HEK293 (cell line): ENCODE results near the gene UTS2.

ENCODE experiments used
- CTCF ChIA-PET: fragments of 350-600 bp; formaldehyde crosslinking; extraction: SDS; loops from one replicate; lab custom pipeline; 2021; ENCODE audit warnings: antibody characterized with exemption; lab: Yijun Ruan, JAX
- POLR2A ChIA-PET: fragments of 300-600 bp; formaldehyde crosslinking; extraction: SDS; loops from one replicate; lab custom pipeline; 2020; ENCODE audit warnings: antibody characterized with exemption, inconsistent platforms; lab: Yijun Ruan, JAX
- H3K27ac ChIP-seq: fragments of 200-500 bp; sonication (Bioruptor generic); 2 replicates; pipeline ENCODE4 v1.5.1; 2014; ENCODE audit warnings: low read depth, low read length, control low read depth, inconsistent platforms; ENCODE audit errors: extremely low read depth
- H3K36me3 ChIP-seq, 2 experiments: fragments of 200-500 bp in 1 of 2; sonication (Bioruptor generic) in 1 of 2; 1 replicate in 1 of 2; 2 replicates in 1 of 2; pipeline ENCODE4 v1.5.1; 2014 to 2017; ENCODE audit warnings: inconsistent platforms in 2 of 2, low read length in 2 of 2; ENCODE audit not compliant: control insufficient read depth in 2 of 2, insufficient read depth in 1 of 2
- H3K4me1 ChIP-seq: fragments of 200-500 bp; sonication (Bioruptor generic); 2 replicates; pipeline ENCODE4 v1.5.1; 2014; ENCODE audit warnings: mild to moderate bottlenecking, low read length, inconsistent platforms; ENCODE audit not compliant: control insufficient read depth, insufficient read depth
- H3K4me3 ChIP-seq: 2 replicates; pipeline ENCODE4 v1.5.1; 2011; ENCODE audit warnings: low read depth, mild to moderate bottlenecking, control low read depth, low read length, moderate library complexity
- H3K9me3 ChIP-seq: fragments of 200-500 bp; sonication (Bioruptor generic); 2 replicates; pipeline ENCODE4 v1.5.1; 2014; ENCODE audit warnings: low read depth, low read length, inconsistent platforms; ENCODE audit not compliant: control insufficient read depth, insufficient read depth
- HOXC10 ChIP-seq: sonication (generic); formaldehyde crosslinking; IDR thresholded peaks from 2 replicates; pipeline ENCODE4 v1.8.1; 2023; ENCODE audit warnings: mild to moderate bottlenecking, missing genetic modification reagents
- HOXD13 ChIP-seq: sonication (generic); formaldehyde crosslinking; IDR thresholded peaks from 2 replicates; pipeline ENCODE4 v1.8.0; 2022; ENCODE audit warnings: missing genetic modification reagents, borderline replicate concordance
- KLF17 ChIP-seq: fragments of 450-650 bp; formaldehyde crosslinking; IDR thresholded peaks from 2 replicates; pipeline ENCODE4 v1.5.1; 2016; ENCODE audit warnings: missing biosample characterization, missing genetic modification characterization
- PRDM10 ChIP-seq: fragments of 450-650 bp; formaldehyde crosslinking; IDR thresholded peaks from 2 replicates; pipeline ENCODE4 v1.5.1; 2016; ENCODE audit warnings: missing biosample characterization, missing genetic modification characterization
- SALL2 ChIP-seq: fragments of 450-650 bp; formaldehyde crosslinking; IDR thresholded peaks from 2 replicates; pipeline ENCODE4 v1.5.0; 2017; ENCODE audit warnings: missing biosample characterization, mild to moderate bottlenecking, missing genetic modification characterization, borderline replicate concordance
- TRIM28 ChIP-seq: IDR thresholded peaks from 2 replicates; pipeline ENCODE4 v1.6.1; 2011; ENCODE audit warnings: low read length, control low read depth, borderline replicate concordance
- WT1 ChIP-seq: fragments of 450-650 bp; formaldehyde crosslinking; IDR thresholded peaks from 2 replicates; pipeline ENCODE4 v1.5.1; 2016; ENCODE audit warnings: missing biosample characterization, missing genetic modification characterization
- ZBTB20 ChIP-seq: fragments of 450-650 bp; formaldehyde crosslinking; IDR thresholded peaks from 2 replicates; pipeline ENCODE4 v1.5.1; 2016; ENCODE audit warnings: missing biosample characterization, missing genetic modification characterization
- ZNF324 ChIP-seq: fragments of 450-650 bp; formaldehyde crosslinking; IDR thresholded peaks from 2 replicates; pipeline ENCODE4 v1.5.1; 2016; ENCODE audit warnings: missing biosample characterization, missing genetic modification characterization
- ZNF335 ChIP-seq: fragments of 450-650 bp; formaldehyde crosslinking; conservative IDR thresholded peaks from 2 replicates; pipeline ENCODE4 v1.5.1; 2016; ENCODE audit warnings: missing biosample characterization, missing genetic modification characterization
- ZNF423 ChIP-seq: fragments of 450-650 bp; formaldehyde crosslinking; IDR thresholded peaks from 2 replicates; pipeline ENCODE4 v1.5.1; 2016; ENCODE audit warnings: missing biosample characterization, missing genetic modification characterization
- ZNF449 ChIP-seq: fragments of 450-650 bp; formaldehyde crosslinking; IDR thresholded peaks from 2 replicates; pipeline ENCODE4 v1.5.1; 2017; ENCODE audit warnings: missing biosample characterization, mild to moderate bottlenecking, missing genetic modification characterization, moderate library complexity
- ZNF501 ChIP-seq: fragments of 450-650 bp; formaldehyde crosslinking; IDR thresholded peaks from 2 replicates; pipeline ENCODE4 v1.5.1; 2016; ENCODE audit warnings: missing biosample characterization, missing genetic modification characterization
- ZNF513 ChIP-seq: fragments of 450-650 bp; IDR thresholded peaks from 2 replicates; pipeline ENCODE4 v1.5.1; 2018; ENCODE audit warnings: missing biosample characterization, missing genetic modification characterization
- ZNF558 ChIP-seq: fragments of 450-650 bp; formaldehyde crosslinking; IDR thresholded peaks from 2 replicates; pipeline ENCODE4 v1.5.1; 2016; ENCODE audit warnings: missing biosample characterization, missing genetic modification characterization
- ZNF571 ChIP-seq: fragments of 450-650 bp; formaldehyde crosslinking; IDR thresholded peaks from 2 replicates; pipeline ENCODE4 v1.5.0; 2017; ENCODE audit warnings: missing biosample characterization, missing genetic modification characterization
- ZNF585B ChIP-seq: fragments of 450-650 bp; formaldehyde crosslinking; IDR thresholded peaks from 2 replicates; pipeline ENCODE4 v1.5.1; 2016; ENCODE audit warnings: missing biosample characterization, missing genetic modification characterization
- ZNF621 ChIP-seq: fragments of 450-650 bp; formaldehyde crosslinking; IDR thresholded peaks from 2 replicates; pipeline ENCODE4 v1.5.1; 2017; ENCODE audit warnings: missing biosample characterization, missing genetic modification characterization
- ZNF658 ChIP-seq: fragments of 450-650 bp; formaldehyde crosslinking; IDR thresholded peaks from 2 replicates; pipeline ENCODE4; 2016; ENCODE audit warnings: missing biosample characterization, missing genetic modification characterization
- ZNF677 ChIP-seq: fragments of 450-650 bp; IDR thresholded peaks from 2 replicates; pipeline ENCODE4 v1.5.0; 2018; ENCODE audit warnings: missing biosample characterization, mild to moderate bottlenecking, missing genetic modification characterization, moderate library complexity
- ZNF785 ChIP-seq: fragments of 450-650 bp; formaldehyde crosslinking; IDR thresholded peaks from 2 replicates; pipeline ENCODE4 v1.5.1; 2016; ENCODE audit warnings: missing biosample characterization, missing genetic modification characterization
- ZNF830 ChIP-seq: fragments of 450-650 bp; IDR thresholded peaks from 2 replicates; pipeline ENCODE4 v1.5.0; 2018; ENCODE audit warnings: missing biosample characterization, missing genetic modification characterization, low read depth, mild to moderate bottlenecking, moderate library complexity

UTS2 gene

GRCh38 chr1:7856345-7856744 is 3.5 kb upstream of the UTS2 start:
- Histone ChIP-seq H3K4me1 (peaks cover 4% of the 10 kb centered on the region; the same call in 1 of the 2 replicates), H3K36me3 (no peaks in the 10 kb centered on the region), H3K27ac (no peak overlapping the region), H3K9me3 (no peaks in the 10 kb centered on the region), H3K4me3 (no peak overlapping the region)
- POLR2A ChIA-PET = no interaction called here
- CTCF ChIA-PET = no interaction called here
- no peak for TF ChIP-seq ZNF324 (tag by site-specific recombination)
- no peak for TF ChIP-seq WT1 (tag by site-specific recombination)

- 0 out of 2 replicates have a peak, but pooled peaks have one; percentile 14 for TF ChIP-seq ZNF335 (tag by site-specific recombination)
- no peak for TF ChIP-seq ZNF558 (tag by site-specific recombination)
- TF ChIP-seq, all 188 proteins: peak for 1
- ChIA-PET CTCF (interaction anchor here (0.8 kb wide), 1 partner anchor 50 kb away, joined by 3 read pairs; no protein-coding TSS in a partner anchor), POLR2A (no interaction called here)
- H3K36me3 ChIP-seq = no peaks in the 10 kb centered on the region
- H3K27ac ChIP-seq = no peak overlapping the region
- no peaks in the 10 kb centered on the region for H3K9me3 ChIP-seq
- H3K4me1 ChIP-seq = peaks cover 4% of the 10 kb centered on the region; the same call in 1 of the 2 replicates
- H3K4me3 ChIP-seq = no peak overlapping the region
Observed at GRCh38 chr1:7853684-7854026, 790 bp upstream of the UTS2 start.

GRCh38 chr1:7850786-7851185 is 2.1 kb downstream of the UTS2 start:
- Histone ChIP-seq H3K4me3 (no peak overlapping the region), H3K36me3 (no peaks in the 10 kb centered on the region), H3K4me1 (peaks cover 4% of the 10 kb centered on the region; the same call in 1 of the 2 replicates), H3K9me3 (no peaks in the 10 kb centered on the region), H3K27ac (no peak overlapping the region)
- ChIA-PET CTCF (interaction anchor here (0.6 to 1.1 kb wide), 4 partner anchors 15 to 203 kb away, joined by 3 read pairs; no protein-coding TSS in a partner anchor), POLR2A (no interaction called here)
- TF ChIP-seq ZBTB20 (tag by site-specific recombination) (no peak), ZNF423 (tag by site-specific recombination) (no peak), ZNF658 (no peak), HOXC10 (no peak), TRIM28 (no peak), HOXD13 (CRISPR knock-in tag) (no peak)

- CTCF ChIA-PET = interaction anchor here (0.6 to 0.7 kb wide), 3 partner anchors 9 to 179 kb away, joined by 3 read pairs; no protein-coding TSS in a partner anchor
- peaks cover 2% of the 10 kb centered on the region; the same call in 1 of the 2 replicates for H3K4me1 ChIP-seq
- no peaks in the 10 kb centered on the region for H3K36me3 ChIP-seq
- POLR2A ChIA-PET = no interaction called here
- no peak overlapping the region for H3K4me3 ChIP-seq
- H3K27ac ChIP-seq = no peak overlapping the region
- no peaks in the 10 kb centered on the region for H3K9me3 ChIP-seq
- TF ChIP-seq ZNF677 (tag by site-specific recombination) = no peak
- TF ChIP-seq PRDM10 (tag by site-specific recombination) = no peak
- no peak for TF ChIP-seq ZNF830 (tag by site-specific recombination)
- TF ChIP-seq ZNF785 (tag by site-specific recombination) = no peak
- no peak for TF ChIP-seq ZNF585B
- no peak for TF ChIP-seq ZNF571 (tag by site-specific recombination)
- no peak for TF ChIP-seq SALL2 (tag by site-specific recombination)
- TF ChIP-seq ZNF513 (tag by site-specific recombination) = no peak
- TF ChIP-seq ZNF621 = no peak
- no peak for TF ChIP-seq ZNF449 (tag by site-specific recombination)
- TF ChIP-seq HOXD13 (CRISPR knock-in tag) = no peak
- TF ChIP-seq ZNF501 (tag by site-specific recombination) = no peak
- TF ChIP-seq KLF17 = no peak
Observed at GRCh38 chr1:7847599-7847998, 5.3 kb downstream of the UTS2 start.
